Stromal cell of bone marrow (primary cell): Measurements from ENCODE around the gene ATP8B3.
A peak's percentile ranks its signal among the peaks of the same experiment; 100 is the strongest.

Source experiments
- DNase-seq: peaks from one replicate; pipeline ENCODE4 v3.0.0-alpha.2; 2012; ENCODE audit warnings: low read depth

The ATP8B3 gene

DNA sequence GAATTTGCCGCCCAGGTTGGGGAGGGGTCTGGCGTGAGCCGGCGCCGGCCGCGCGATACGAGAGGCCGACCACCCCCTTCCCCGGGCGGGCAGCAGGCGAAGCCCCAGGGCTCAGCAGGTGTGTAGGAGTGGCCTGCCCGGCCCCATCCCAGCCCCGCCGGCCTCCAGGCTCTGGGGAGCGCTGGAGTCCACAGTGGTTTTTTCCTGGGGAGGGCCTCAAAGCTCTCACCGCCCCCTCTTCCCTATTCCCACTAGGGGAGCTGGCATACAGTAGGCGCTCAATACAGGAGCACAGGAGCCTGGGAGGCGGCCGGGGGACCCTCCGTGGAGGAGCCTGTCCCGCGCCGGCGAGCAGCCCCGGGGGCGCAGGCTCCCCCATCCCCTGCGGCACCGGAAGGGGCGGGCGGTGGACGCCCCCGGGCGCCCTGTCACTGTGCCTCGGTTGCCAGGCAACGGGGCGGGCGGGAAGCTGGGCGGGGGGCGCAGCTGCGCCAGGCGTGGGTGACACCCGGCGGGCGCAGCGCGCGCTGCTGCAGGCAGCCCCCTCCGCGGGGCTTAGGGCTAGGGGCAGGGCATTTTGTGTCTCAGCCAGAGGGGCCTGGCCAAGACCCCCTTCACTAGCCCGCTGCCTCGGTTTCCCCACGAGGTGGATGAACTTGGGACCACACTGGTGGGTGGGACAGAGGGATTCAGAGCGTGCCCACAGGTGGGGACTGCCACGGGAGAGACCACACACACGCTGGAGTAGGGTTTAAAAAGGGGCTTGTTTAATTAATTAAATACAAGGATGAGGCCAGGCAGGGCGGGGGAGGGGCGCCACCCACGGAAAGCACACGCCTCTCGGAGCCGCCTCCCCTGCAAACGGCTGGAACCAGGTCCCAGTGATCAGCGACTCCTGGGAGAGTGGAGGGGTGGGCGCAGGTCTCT, 39.8 kb upstream of the ATP8B3 start:
- no peak for DNase-seq

DNA sequence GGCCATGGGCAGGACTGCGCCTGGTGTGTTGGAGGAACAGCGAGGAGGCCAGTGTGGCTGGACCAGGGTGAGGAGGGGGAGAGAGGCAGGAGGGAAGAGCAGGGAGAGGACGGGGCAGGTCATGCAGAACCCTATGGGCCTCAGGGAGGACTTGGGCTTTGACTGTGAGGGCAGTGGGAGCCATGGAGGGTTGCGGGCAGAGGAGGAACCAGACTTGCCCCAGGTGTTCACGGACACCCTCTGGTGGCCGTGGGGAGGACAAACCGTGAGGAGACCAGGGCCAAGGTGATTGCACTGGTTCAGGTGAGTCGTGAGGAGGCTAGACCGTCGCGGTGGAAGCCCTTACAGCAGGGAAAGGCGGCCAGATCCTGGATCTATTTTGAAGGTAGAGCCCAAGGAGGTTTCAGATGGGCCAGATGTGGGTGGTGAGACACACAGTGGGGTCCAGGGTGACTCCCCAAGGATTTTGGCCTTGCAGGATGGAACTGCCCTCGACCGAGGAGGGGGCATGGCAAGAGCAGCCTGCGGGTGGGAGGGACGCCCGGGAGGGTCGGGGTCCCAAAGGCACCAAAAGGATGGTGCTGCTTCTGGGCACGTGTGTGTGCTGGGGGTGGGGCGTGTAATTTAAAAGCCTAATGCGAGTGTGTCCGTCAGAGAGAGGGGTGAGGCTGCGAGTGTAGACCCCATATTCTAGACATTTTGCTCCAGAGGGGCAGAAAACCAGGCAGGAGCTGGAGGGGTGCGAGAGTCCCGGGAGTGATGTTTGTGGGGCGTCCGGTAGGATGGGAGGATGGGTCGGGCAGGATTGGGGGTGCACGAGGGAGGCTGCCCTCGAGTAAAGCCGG, 39.0 kb upstream of the ATP8B3 start:
- no peak for DNase-seq

DNA sequence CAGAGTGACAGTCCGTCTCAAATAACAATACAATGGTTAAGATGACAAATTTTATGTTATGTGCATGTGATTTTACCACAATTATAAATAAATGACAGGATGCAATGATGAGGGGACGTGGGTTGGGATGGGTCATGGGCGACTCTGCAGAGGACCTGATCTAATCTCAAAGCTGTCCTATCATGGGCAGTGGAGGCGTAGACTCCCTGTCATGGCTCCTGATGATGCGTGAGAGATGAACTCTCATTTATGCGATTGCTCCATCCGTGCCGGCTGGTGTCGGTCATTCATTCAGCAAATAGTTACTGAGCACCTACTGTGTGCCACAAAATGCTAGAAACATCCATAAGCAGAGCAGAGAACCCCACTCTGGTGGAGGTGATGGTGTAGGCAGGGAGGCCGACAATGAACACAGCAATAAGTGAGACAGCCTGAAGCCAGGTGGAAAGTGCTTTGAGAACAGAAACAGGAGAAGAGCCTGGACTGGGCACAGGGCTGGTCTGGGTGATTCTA, 37.9 kb upstream of the ATP8B3 start:
- no peak for DNase-seq

GRCh38 chr19:1849132-1849474, 37.0 kb upstream of the ATP8B3 start:
- no peak for DNase-seq

GRCh38 chr19:1848399-1849131, 36.5 kb upstream of the ATP8B3 start, which contains the start of gene REXO1:
Gene REXO1 (minus strand): TSS chr19:1848483. CDS start chr19:1848358, 125 bp downstream.
- DNase-seq = peak; percentile 86

DNA sequence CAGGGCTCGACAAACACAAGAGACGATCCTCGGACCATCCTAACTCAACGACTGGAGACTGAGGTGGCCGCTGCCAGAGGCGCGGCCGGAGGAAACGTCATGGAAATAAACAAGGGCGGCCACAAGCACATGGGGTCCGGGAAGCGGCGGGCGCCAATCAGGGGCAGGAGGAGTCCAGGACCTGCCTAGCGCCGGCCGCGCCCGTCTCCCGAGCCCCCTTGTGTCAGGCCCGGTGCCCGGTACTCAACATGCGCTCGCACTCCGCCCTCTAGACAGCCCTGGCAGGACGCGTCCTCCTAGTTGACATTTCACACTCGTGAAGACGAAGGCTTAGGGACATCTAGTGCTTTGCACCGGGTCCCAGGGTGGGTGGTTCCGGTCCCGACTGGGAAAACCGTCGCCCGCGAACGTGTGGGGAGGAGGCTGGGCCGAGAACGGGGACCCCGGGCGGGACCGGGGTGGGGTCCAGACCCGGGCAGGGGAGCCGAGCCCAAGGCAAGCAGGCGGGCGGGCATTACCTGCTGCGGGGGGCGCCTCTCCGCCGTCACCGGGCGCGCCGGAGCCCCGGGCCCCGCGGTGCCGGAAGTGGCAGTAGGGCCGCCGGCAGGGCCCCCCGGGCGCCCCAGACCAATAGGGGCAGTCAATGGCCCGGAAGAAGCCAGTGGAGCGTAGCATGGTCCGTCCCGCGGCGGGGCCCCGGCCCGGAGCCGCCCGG, 35.8 kb upstream of the ATP8B3 start:
- no peak for DNase-seq

- no peak for DNase-seq
Measured at GRCh38 chr19:1847348-1847683, 35.2 kb upstream of the ATP8B3 start.

DNA sequence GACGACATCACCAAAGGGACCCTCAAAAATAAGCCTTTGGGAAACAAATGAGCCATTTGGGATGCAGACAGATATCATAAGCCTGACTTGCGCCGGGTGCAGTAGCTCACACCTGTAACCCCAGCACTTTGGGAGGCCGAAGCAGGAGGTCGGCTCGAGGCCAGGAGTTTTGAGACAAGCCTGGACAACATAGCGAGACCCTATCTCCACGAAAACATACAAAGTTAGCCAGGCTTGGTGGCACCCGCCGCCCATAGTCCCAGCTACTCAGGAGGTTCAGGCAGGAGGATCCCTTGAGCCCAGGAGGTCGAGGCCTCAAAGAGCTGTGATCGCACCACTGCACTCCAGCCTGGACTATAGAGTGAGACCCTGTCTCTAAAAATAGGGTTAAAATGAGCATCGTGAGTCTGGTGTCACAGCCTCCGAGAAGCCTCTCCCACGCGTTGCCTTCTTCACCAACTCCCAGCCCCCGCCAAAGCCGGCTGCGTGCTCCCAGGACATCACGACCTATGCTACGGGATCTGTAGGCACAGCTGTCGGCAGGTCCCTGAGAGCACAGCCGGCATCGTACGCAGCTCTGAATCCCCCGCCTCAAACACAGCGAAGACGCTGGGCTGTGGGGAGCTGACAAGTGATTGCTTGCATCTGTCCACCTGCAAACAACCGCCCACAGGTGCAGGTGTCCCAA, 34.6 kb upstream of the ATP8B3 start:
- no peak for DNase-seq

GRCh38 chr19:1845642-1846041, 33.6 kb upstream of the ATP8B3 start:
- DNase-seq = no peak

DNA sequence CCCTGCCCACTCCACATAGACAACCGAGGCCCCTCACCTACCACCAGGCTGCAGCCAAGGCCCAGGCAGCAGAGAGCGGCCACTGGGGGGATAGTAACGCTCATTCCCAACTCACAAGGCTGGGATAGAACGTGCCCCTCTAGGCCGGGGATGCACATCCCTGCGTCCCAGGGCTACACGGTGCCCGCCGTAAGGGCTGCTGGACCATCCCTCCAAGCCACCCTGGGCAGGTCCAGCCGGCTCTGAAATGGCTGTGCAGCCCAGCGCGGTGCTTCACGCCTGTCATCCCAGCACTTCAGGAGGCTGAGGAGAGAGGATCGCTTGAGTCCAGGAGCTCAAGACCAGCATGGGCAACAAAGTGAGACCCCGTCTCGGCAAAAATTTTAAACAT, 33.0 kb upstream of the ATP8B3 start:
- no peak for DNase-seq

DNA sequence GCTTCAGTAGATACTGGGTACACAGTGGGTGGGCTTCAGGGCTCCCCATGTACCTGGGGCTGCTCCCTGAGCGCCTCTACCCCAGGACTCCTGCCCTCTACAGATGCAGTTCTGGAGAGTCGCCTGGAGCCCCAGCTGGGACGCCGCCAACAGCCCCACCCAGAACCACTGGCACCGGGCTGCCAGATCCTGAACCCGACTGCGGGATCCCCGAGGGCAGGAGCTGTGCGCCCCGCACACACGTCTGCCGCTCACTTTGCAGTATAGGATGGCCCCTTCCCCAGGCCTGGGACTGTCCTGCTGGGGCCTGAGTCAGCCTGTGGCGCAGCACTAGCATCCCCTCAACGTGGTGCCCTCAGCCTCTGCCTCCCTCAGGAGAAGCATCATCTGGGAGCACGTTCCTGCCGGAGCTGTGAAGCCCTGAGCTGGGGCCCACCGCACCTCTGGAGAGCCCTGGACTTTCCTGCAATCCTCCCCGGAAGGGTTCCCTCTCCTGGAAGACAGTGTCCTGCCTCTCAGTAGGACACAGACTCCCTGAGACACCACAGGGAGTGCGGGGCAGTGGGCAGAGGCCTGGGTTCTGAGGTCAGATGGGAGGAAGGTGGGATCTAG, 32.5 kb upstream of the ATP8B3 start:
- DNase-seq = no peak

DNA sequence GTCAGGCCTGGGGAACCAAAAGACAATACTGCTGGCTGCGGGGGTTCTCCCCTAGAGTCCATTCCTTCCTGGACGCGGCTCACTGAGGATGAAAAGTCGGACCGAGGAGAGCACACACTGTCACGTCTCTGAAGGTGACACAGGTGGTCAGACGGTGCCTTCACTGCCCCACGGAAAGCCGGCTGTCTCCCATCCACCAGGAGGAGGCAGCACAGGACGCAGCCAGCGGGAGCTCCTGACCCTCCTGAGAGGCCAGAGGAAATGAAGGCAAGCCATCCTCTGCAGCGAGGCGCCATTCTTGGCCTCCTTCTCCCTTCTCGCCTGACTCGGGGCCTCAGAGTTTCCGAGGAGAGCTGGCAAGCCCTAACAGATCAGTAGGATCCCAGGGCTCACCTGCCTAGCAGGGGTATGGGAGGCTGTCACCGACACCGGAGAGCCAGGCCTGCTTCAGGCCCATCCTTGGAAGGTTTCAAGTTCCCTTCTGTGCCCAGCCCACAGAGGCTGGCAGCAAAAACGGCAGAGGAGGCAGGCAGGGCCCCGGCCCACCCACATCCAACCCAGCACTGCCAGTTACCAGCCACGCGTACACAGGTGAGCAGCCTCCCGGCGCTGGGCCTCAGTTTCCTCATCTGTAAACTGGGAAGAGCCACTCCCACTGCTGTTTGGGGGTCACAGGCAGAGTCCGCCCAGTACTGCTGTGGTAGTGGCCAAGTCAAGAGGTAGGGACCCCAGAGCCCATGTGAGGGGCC, 31.7 kb upstream of the ATP8B3 start:
- no peak for DNase-seq

DNA sequence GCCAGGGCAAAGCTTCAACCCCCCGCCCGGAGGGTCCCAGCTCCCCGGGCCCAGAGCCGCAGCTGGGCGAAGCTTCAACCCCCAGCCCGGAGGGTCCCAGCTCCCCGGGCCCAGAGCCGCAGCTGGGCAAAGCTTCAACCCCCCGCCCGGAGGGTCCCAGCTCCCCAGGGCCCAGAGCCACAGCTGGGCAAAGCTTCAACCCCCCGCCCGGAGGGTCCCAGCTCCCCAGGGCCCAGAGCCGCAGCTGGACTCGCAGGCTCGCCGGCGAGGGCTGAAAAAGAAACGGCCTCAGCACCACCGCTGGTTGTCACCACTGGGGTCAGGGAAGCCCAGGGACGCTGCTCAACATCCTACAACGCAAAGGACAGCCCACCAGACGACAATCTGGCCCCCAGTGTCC, 31.0 kb upstream of the ATP8B3 start:
- DNase-seq = no peak

GRCh38 chr19:1841209-1841924, 29.3 kb upstream of the ATP8B3 start:
- no peak for DNase-seq

GRCh38 chr19:1840541-1841115, 28.6 kb upstream of the ATP8B3 start:
- DNase-seq = no peak

DNA sequence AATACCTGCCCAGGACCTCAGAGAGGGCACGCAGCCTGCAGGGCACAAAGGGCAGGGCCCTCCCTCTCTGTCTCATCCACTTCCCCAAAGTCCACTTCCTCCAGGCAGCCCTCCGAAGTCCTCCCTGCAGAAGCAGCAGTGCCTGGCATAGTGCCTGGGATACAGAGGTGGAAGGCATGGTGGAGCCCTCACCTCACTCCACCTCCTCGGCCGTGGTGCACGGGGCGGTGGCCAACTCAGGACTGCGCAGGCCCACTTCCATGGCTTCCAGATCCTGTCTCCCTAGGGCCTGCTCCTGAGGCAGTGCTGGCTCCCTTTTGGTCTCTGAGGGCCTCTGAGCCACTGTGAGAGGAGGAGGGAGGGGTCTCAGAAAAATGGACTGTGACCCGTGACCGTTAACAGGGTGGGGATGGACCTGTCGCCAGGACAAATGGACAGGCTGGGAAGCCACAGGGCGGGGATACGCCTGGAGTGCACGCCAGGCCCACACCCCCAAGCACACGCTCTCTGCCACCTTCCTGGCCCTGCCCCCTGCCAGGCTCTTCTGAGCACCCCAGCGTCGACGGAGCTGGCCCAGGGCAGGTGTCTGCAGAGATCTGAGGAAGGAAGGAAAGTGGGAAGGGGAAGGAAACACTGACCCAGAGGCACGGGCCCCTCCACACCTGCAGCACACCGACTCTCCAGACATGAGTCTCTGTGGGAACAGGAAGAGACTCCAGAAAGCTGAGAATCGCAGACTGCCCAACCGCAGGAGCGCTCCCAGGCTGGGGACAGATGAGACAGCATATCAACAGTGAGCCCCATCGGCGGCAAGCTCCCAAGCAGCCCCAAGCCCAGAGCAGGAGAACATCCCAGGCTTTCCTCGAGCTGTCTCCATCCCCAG, 27.8 kb upstream of the ATP8B3 start:
- DNase-seq = no peak

GRCh38 chr19:1837625-1838105, 25.6 kb upstream of the ATP8B3 start:
- no peak for DNase-seq

DNA sequence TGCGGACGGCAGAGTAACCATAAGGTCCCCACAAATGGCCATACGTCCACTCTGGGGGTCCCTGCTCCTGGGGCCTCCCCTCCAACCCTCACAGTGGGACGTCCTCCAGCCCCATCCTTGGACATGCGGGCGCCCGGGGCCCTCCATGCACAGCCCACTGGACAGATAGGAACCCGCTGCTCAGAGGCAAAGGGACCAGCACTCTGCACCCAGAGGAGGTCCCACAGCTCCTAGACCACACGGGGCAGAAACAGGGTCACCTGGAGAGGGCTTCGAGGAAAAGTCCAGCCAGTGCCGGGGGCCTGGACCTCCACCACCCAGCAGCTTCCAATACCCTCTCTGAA, 25.1 kb upstream of the ATP8B3 start:
- no peak for DNase-seq
